HG03159 (cell line): Measurements from ENCODE around the gene MCM6.

ENCODE experiments used
- ATAC-seq: cut with Tn5 transposase; IDR thresholded peaks from one replicate; pipeline ENCODE4 v1.9.1; 2021; ENCODE audit warnings: mild to moderate bottlenecking, moderate library complexity; ENCODE audit not compliant: unreplicated experiment

MCM6 gene

GRCh38 chr2:135791418-135792190, 84.6 kb downstream of the MCM6 start:
- no peak for ATAC-seq

- no peak for ATAC-seq
Observed at GRCh38 chr2:135790423-135790822, 85.8 kb downstream of the MCM6 start.
